Stimulated activated CD8-positive, alpha-beta memory T cell treated with anti-CD3 and anti-CD28 coated beads, Interleukin-4, amount 100 ng/mL, for 4 hours (primary cell): ENCODE results near the gene TEX10.
A peak's percentile ranks its signal among the peaks of the same experiment; 100 is the strongest.
"Not testable (repeated sequence)": the region's sequence is repeated elsewhere in the genome, so short reads cannot be mapped to it uniquely, and the experiment has no call there.

ENCODE experiments used
- DNase-seq, 2 donors: peaks; one replicate each; pipeline ENCODE4 v3.0.0-alpha.2; 2020; ENCODE audit warnings: low read depth in 2 of 2, low spot score in 1 of 2

Gene TEX10

DNA sequence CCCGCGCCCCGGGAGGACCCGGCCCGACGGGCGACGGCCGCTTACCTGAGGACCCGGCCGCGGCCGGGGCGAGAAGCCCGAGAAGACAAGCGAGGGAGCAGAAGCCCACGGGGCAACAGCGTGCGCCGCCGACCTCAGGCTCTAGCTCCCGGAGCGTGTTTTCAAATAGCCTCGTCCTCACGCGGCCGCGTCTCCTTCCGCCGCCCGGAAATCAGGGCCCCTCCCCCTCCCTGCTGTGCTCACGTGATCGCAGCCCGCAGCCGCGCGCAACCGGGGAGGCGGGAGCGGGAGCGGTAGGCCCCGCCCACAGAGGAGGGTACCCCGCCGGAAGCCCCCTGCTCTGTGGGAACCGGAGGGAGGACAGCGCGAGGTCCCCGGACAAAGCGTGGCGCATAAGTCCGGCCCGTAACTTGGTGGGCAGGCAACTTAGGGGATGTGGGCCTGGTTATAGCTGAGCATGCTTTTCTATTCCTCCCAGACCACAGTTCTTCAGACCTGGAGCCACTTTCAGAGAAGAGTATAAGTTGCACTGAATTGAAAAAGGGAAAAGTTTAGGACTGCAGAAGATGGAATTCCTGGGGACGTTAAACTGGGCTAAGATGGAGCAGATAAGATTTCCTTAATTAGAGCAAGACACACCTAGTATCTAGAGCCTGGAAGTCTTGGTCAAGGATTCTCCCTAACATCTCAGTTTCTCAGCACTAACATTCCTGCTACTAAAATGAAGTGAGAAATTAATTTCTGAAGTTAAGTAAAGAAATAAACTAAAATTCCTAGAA lies at the start of gene TEX10:
Gene TEX10 (minus strand): TSS at position 216 of the 779 bp plus-strand sequence. CDS start 3,579 bp downstream, outside the sequence.
- DNase-seq = peak; percentile 68 to 79

DNA sequence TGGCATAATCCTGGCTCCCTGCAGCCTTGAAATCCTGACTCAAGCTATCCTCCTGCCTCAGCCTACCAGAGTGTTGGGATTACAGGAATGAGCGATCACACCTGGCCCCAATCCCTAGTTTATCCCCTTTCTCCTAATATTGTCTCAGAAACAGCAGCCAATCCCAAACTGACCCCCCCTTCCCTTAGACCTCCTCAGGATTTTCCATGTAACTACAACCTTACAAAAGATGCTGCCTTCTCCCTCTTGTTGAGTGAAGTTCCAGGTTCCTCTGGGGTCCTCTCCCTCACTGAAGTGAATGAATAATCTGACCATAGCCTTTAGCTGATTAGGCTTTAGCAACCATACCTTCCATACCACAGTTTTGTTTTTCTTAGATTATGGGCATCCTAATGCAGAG lies 48.3 kb upstream of the TEX10 start:
- no peak for DNase-seq

- no peak for DNase-seq
Measured at GRCh38 chr9:100397529-100398266, 45.0 kb upstream of the TEX10 start.

DNA sequence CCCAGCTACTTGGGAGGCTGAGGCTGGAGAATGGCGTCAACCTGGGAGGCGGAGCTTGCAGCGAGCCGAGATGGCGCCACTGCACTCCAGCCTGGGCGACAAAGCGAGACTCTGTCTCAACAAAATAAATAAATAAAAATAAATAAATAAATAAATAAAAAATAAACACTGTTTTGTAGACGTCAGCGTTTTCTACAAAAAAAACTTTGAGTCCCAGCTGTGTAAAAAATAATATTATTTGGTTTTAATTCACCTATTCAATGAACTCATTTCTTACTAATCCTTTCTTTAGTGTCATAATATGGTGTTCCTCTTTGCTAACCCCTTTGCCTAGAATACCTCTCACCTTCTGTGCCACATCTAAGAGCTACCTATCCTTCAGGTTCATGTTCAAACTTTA lies 44.0 kb upstream of the TEX10 start:
- DNase-seq = no peak

- DNase-seq = no peak
Measured at GRCh38 chr9:100394816-100395215, 42.1 kb upstream of the TEX10 start.

DNA sequence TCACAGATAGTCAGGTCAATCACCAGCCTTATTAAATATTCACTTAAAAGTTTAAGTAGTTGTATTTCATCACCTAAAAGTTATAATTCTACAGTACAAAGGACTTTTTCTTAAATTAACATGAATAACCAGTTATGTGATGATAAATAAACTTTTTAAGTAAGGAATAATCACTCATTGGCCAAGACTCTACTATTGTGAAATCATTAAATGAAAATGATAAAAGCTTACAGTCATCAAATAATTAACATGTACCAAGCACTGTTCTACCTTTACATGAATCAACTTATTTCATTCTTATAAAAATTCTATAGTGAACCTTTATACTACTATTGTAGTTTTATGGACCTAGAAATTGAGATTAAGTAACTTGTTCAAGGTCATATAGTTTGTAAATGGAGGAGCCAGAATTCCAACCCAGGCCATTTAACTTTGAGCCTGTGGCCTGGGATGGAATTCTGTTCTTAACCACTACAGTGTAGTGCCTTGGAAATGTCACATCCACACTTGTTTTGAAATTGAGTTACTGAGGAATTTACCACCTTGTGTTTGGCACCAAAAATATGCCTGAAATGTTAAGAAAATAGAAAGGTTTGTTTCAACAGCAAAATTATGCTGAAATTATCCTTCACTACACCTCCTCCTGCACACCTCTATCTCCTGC lies 41.4 kb upstream of the TEX10 start:
- no peak for DNase-seq

DNA sequence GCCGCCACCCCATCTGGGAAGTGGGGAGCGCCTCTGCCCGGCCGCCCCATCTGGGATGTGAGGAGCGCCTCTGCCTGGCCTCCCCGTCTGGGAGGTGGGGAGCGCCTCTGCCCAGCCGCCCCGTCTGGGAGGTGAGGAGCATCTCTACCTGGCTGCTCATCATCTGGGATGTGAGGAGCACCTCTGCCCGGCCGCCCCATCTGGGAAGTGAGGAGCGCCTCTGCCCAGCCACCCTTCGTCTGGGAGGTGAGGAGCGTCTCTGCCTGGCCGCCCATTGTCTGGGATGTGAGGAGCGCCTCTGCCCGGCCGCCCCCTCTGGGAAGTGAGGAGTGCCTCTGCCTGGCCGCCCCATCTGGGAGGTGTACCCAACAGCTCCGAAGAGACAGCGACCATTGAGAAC lies 40.2 kb upstream of the TEX10 start:
- not testable (repeated sequence) for DNase-seq

DNA sequence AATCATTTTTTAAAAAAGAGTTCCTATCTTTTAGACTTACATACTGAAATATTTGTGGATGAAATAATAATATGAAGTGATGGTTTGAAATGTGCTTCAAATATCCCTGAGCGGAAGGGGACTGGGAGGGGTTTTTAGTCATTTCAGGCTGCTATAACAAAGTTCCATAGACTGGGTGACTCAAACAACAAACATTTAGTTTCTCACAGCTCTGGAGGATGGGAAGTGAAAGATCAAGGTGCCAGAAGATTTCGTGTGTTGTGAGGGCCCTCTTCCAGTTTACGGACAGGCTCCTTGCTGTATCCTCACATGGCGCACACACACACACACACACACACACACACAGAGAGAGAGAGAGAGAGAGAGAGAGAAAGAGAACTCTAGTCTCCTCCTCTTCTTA lies 27.1 kb upstream of the TEX10 start:
- DNase-seq = no peak

DNA sequence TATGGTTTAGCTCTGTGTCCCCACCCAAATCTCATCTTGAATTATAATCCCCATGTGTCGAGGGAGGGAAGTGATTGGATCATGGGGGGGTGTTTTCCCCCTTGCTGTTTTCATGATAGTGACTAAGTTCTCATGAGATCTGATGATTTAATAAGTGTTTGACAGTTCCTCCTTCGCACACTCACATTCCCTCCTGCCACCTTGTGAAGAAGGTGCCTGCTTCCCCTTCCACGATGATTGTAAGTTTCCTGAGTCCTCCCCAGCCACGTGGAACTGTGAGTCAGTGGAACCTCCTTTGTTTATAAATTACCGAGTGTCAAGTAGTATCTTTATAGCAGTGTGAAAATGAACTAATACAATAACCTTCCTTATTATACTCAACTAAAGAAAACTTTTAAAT lies 24.3 kb upstream of the TEX10 start:
- DNase-seq = no peak

- DNase-seq = no peak
Measured at GRCh38 chr9:100375658-100376057, 22.9 kb upstream of the TEX10 start.

DNA sequence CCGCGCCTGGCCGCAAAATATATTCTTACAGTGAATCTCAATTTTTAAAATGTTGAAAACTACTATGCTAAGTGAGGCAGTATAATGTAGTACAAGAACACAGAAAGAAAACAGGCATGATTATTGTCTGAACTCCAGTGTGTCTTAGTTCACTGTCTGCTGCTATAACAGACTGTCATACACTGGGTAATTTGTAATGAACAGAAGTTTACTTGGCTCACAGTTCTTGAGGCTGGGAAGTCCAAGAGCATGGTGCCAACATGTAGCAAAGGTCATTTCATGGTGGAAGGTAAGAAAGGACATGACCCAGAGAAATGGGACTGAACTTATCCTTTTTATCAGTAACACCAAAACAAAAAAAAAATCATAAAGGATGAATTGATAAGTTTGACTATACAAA lies 19.9 kb upstream of the TEX10 start:
- no peak for DNase-seq

DNA sequence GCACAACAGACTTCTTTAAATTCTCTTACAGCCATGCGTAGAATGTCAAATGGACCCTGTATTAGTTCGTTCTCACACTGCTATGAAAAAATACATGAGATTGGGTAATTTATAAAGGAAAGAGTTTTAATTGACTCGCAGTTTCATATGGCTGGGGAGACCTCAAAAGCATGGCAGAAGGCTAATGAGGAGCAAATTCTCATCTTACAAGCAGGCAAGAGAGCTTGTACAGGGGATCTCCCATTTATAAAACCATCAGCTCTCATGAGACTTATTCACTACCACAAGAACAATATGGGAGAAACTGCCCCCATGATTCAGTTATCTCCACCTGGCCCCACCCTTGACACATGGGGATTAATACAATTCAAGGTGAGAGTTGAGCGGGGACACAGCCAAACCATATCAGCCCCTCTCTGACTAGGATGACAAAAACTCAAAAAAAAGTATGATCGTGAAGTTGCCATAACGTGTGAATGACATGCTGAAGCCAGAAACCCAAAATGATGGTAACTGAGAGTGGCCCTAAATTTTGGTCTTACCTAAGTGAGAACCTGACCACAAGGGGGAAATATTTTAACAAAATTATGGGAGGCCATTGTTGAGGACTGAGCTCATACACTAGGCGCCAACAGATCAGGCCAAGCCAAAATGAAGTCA lies 17.5 kb upstream of the TEX10 start:
- no peak for DNase-seq

DNA sequence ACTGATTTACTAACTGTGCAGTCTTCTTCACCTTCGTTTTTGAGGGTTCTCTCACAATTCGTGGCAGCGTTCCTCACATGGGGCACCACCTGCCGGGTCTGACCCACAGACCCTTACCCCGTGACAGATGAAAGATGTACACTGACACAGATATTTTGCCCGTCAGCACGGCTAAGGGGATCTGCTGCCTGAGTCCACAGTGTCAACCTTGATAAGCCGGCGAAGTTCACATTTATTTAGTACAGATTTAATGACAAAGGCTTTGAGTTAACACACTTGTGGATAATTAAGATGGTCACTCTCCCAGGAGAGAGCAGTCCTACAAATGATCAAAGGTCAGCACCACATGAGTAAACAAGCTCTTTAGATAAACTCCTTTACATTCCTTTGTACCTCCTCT lies 15.9 kb upstream of the TEX10 start:
- DNase-seq = no peak

DNA sequence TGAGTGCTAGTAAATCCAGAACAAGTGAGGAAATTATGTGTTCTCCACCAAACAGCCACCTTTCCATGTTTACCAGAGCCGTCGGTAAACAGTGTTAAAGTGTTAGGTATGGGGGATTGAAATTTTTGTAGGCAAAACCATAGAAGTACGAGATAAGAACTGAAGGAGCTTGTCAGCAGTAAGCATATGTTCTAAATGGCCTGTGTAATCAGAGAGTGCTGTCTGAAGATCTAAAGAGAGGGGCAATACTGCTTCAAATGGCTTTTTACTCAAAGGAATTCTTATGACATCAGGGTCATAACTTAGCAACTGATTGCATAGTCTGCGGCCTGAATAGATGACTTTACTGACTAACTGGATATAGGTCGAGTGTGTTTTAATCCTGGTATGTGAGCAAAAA lies 13.4 kb upstream of the TEX10 start:
- DNase-seq = no peak

- no peak for DNase-seq
Measured at GRCh38 chr9:100364013-100364412, 11.3 kb upstream of the TEX10 start.

- no peak for DNase-seq
Measured at GRCh38 chr9:100359057-100359456, 6.3 kb upstream of the TEX10 start.

GRCh38 chr9:100357501-100357900 lies 4.8 kb upstream of the TEX10 start:
- no peak for DNase-seq

GRCh38 chr9:100355561-100355960 lies 2.8 kb upstream of the TEX10 start:
- no peak for DNase-seq

GRCh38 chr9:100354121-100354800 lies 1.5 kb upstream of the TEX10 start:
- DNase-seq = no peak

DNA sequence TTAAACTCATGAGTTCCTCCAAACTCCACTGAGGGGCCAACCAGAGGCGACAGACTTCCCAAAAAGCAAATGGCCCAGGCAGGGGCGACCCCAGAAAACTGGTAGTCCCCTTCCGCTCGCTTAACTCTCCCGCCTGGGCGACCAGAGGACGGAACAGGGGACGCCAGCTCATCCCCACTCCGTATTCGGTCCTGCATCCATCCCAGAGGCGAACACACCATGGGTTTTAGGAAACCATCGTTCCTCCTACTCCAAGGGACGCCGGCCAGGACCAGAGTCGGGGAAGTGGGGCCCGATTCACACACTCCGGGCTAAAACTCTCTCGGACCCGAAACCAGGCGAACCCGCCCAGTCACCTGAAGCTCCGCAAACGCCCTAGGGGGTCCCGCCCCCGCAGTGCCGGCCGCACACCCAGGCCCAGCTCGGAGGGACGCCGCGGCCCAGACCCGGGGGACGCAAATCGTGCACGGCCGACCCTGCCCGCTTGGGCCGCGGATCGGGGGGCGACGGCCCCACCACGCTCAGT lies 478 bp downstream of the TEX10 start:
- peak in 1 of 2 donors; percentile 1 for DNase-seq

- DNase-seq = no peak
Measured at GRCh38 chr9:100351508-100351907, 1.2 kb downstream of the TEX10 start.
